Activated CD4-positive, alpha-beta T cell treated with anti-CD3 and anti-CD28 coated beads, Interleukin-2, amount 10 ng/mL, durations not matched to agents 7 days and 5 days (primary cell): ENCODE results near the gene OAS3. TPM values are rescaled to one million over a fixed set of nuclear protein-coding genes. Genes with fewer than 3 reads are reported as not detected.

Source experiments
- CTCF ChIA-PET: fragments of 350-600 bp; sonication (Branson Sonifier 250); formaldehyde crosslinking; loops from one replicate; lab custom pipeline; 2021; ENCODE audit warnings: antibody characterized with exemption; lab: Charles Lee
- POLR2A ChIA-PET: fragments of 350-600 bp; sonication (Branson Sonifier 250); formaldehyde crosslinking; loops from one replicate; lab custom pipeline; 2021; ENCODE audit warnings: antibody characterized with exemption; lab: Charles Lee
- DNase-seq: peaks from one replicate; pipeline ENCODE4 v3.0.0-alpha.2; 2020
- H3K27ac Mint-ChIP-seq: one replicate; pipeline ENCODE4 v1.8.0; 2021; ENCODE audit warnings: mild to moderate bottlenecking, moderate library complexity, mixed read lengths
- H3K27me3 Mint-ChIP-seq: one replicate; pipeline ENCODE4 v1.8.0; 2021; ENCODE audit warnings: mixed read lengths
- H3K36me3 Mint-ChIP-seq: one replicate; pipeline ENCODE4 v1.8.0; 2021; ENCODE audit warnings: low read depth, mixed read lengths
- H3K4me1 Mint-ChIP-seq: one replicate; pipeline ENCODE4 v1.8.0; 2021; ENCODE audit warnings: mixed read lengths
- H3K4me3 Mint-ChIP-seq: one replicate; pipeline ENCODE4 v1.8.0; 2021; ENCODE audit warnings: mild to moderate bottlenecking, moderate library complexity, mixed read lengths
- H3K9me3 Mint-ChIP-seq: one replicate; pipeline ENCODE4 v1.8.0; 2021; ENCODE audit warnings: mixed read lengths
- total RNA-seq, 2 experiments: library from RNA; stranded (reverse); gene quantifications; one replicate each; pipeline ENCODE4 v1.2.3, GENCODE V29; 2021

OAS3 gene
- total RNA-seq: 100 to 1,000 TPM; 202 to 204 TPM

- H3K27me3 Mint-ChIP-seq: no peaks in the 10 kb centered on the region
- peak within 1 kb of the TSS; percentile 80 for H3K4me3 Mint-ChIP-seq
- peaks cover 39% of the 10 kb centered on the region for H3K36me3 Mint-ChIP-seq
- H3K4me1 Mint-ChIP-seq: peaks cover 52% of the 10 kb centered on the region
- ChIA-PET CTCF (interaction anchor here (1.0 to 3.4 kb wide), 7 partner anchors 13 to 55 kb away, joined by 3 to 13 read pairs (median 6); partner anchors contain the start of gene OAS1), POLR2A (interaction anchor here (0.6 to 1.6 kb wide), 5 partner anchors 24 to 1411 kb away, joined by 3 to 14 read pairs (median 4); partner anchors contain the start of genes OAS1 and OAS2)
- no peaks in the 10 kb centered on the region for H3K9me3 Mint-ChIP-seq
- peak within 1 kb of the TSS; percentile 94 for H3K27ac Mint-ChIP-seq
- DNase-seq: peak; percentile 77
Observed at GRCh38 chr12:112937741-112938719, at the start of gene OAS3. Gene OAS3 (plus strand): TSS chr12:112938474. CDS start chr12:112938531, 57 bp downstream.

GRCh38 chr12:112891093-112892024 is 46.9 kb upstream of the OAS3 start:
- H3K4me1 Mint-ChIP-seq: no peaks in the 10 kb centered on the region
- H3K27me3 Mint-ChIP-seq: peaks cover 12% of the 10 kb centered on the region
- DNase-seq: no peak
- CTCF ChIA-PET: no interaction called here
- POLR2A ChIA-PET: no interaction called here
- no peak overlapping the region for H3K4me3 Mint-ChIP-seq
- H3K9me3 Mint-ChIP-seq: no peaks in the 10 kb centered on the region
- no peaks in the 10 kb centered on the region for H3K36me3 Mint-ChIP-seq
- H3K27ac Mint-ChIP-seq: no peak overlapping the region

GRCh38 chr12:112892856-112893255 is 45.4 kb upstream of the OAS3 start:
- no peaks in the 10 kb centered on the region for H3K9me3 Mint-ChIP-seq
- POLR2A ChIA-PET: no interaction called here
- no peaks in the 10 kb centered on the region for H3K4me1 Mint-ChIP-seq
- H3K4me3 Mint-ChIP-seq: no peak overlapping the region
- no peak overlapping the region for H3K27ac Mint-ChIP-seq
- CTCF ChIA-PET: no interaction called here
- H3K27me3 Mint-ChIP-seq: peaks cover 13% of the 10 kb centered on the region
- no peaks in the 10 kb centered on the region for H3K36me3 Mint-ChIP-seq
- DNase-seq: no peak

- Mint-ChIP-seq H3K27ac (no peak overlapping the region), H3K9me3 (no peaks in the 10 kb centered on the region), H3K27me3 (peaks cover 20% of the 10 kb centered on the region), H3K36me3 (no peaks in the 10 kb centered on the region), H3K4me1 (no peaks in the 10 kb centered on the region), H3K4me3 (no peak overlapping the region)
- DNase-seq: no peak
- POLR2A ChIA-PET: no interaction called here
- CTCF ChIA-PET: interaction anchor here (1.1 kb wide), 1 partner anchor 301 kb away, joined by 3 read pairs; no protein-coding TSS in a partner anchor
Observed at GRCh38 chr12:112894128-112894527, 44.1 kb upstream of the OAS3 start.

- ChIA-PET POLR2A (no interaction called here), CTCF (interaction anchor here (1.6 kb wide), 1 partner anchor 8 kb away, joined by 4 read pairs; the partner anchor contains the start of gene OAS1)
- H3K9me3 Mint-ChIP-seq: no peaks in the 10 kb centered on the region
- peaks cover 2% of the 10 kb centered on the region for H3K36me3 Mint-ChIP-seq
- H3K4me1 Mint-ChIP-seq: peaks cover 25% of the 10 kb centered on the region
- H3K4me3 Mint-ChIP-seq: no peak overlapping the region
- no peak for DNase-seq
- no peak overlapping the region for H3K27ac Mint-ChIP-seq
- peaks cover 20% of the 10 kb centered on the region for H3K27me3 Mint-ChIP-seq
Observed at GRCh38 chr12:112898380-112898779, 39.9 kb upstream of the OAS3 start.

GRCh38 chr12:112900298-112901145 is 37.8 kb upstream of the OAS3 start:
- H3K27ac Mint-ChIP-seq: no peak overlapping the region

GRCh38 chr12:112901271-112901670 is 37.0 kb upstream of the OAS3 start:
- peaks cover 48% of the 10 kb centered on the region for H3K4me1 Mint-ChIP-seq
- ChIA-PET POLR2A (no interaction called here), CTCF (interaction anchor here (0.8 to 1.9 kb wide), 4 partner anchors 24 to 92 kb away, joined by 3 to 13 read pairs (median 6); partner anchors contain the start of gene OAS3)
- H3K4me3 Mint-ChIP-seq: no peak overlapping the region
- no peak overlapping the region for H3K27ac Mint-ChIP-seq
- H3K27me3 Mint-ChIP-seq: peaks cover 16% of the 10 kb centered on the region
- H3K9me3 Mint-ChIP-seq: no peaks in the 10 kb centered on the region
- peaks cover 5% of the 10 kb centered on the region for H3K36me3 Mint-ChIP-seq
- DNase-seq: no peak

More at GRCh38 chr12:112900298-112901145, 37.8 kb upstream of the OAS3 start:
- ChIA-PET POLR2A (interaction anchor here (0.6 to 0.7 kb wide), 2 partner anchors 64 to 173 kb away, joined by 4 read pairs; no protein-coding TSS in a partner anchor), CTCF (interaction anchor here (0.6 to 1.9 kb wide), 10 partner anchors 11 to 296 kb away, joined by 3 to 13 read pairs (median 4); partner anchors contain the start of gene OAS3)
- Mint-ChIP-seq H3K4me1 (peaks cover 42% of the 10 kb centered on the region), H3K9me3 (no peaks in the 10 kb centered on the region), H3K27me3 (peaks cover 16% of the 10 kb centered on the region), H3K4me3 (no peak overlapping the region), H3K36me3 (peaks cover 4% of the 10 kb centered on the region)
- peak; percentile 60 for DNase-seq

GRCh38 chr12:112904571-112904970 is 33.7 kb upstream of the OAS3 start:
- H3K4me1 Mint-ChIP-seq: peaks cover 66% of the 10 kb centered on the region
- CTCF ChIA-PET: interaction anchor here (4.4 kb wide), 1 partner anchor 74 kb away, joined by 14 read pairs; the partner anchor contains the start of gene OAS2
- peaks cover 32% of the 10 kb centered on the region for H3K36me3 Mint-ChIP-seq
- no peaks in the 10 kb centered on the region for H3K27me3 Mint-ChIP-seq
- POLR2A ChIA-PET: no interaction called here
- H3K9me3 Mint-ChIP-seq: no peaks in the 10 kb centered on the region
- DNase-seq: no peak
- H3K4me3 Mint-ChIP-seq: no peak overlapping the region
- H3K27ac Mint-ChIP-seq: peak overlapping the region; percentile 72

- Mint-ChIP-seq H3K27ac (peak overlapping the region; percentile 98), H3K27me3 (no peaks in the 10 kb centered on the region), H3K4me3 (peak overlapping the region; percentile 31), H3K36me3 (peaks cover 42% of the 10 kb centered on the region), H3K4me1 (peaks cover 71% of the 10 kb centered on the region), H3K9me3 (peaks cover 3% of the 10 kb centered on the region)
- ChIA-PET POLR2A (interaction anchor here (2.6 to 3.7 kb wide), 2 partner anchors 33 to 73 kb away, joined by 12 to 39 read pairs; partner anchors contain the start of genes OAS2 and OAS3), CTCF (interaction anchor here (4.4 kb wide), 1 partner anchor 73 kb away, joined by 14 read pairs; the partner anchor contains the start of gene OAS2)
- DNase-seq: no peak
Observed at GRCh38 chr12:112905451-112906089, 32.7 kb upstream of the OAS3 start.

GRCh38 chr12:112906712-112907414 is 31.4 kb upstream of the OAS3 start, which contains the start of gene OAS1:
Gene OAS1 (plus strand): TSS chr12:112906962. CDS start chr12:112907040, 78 bp downstream.
- peak within 1 kb of the TSS; percentile 98 for H3K4me3 Mint-ChIP-seq
- POLR2A ChIA-PET: interaction anchor here (0.8 to 3.7 kb wide), 3 partner anchors 30 to 72 kb away, joined by 3 to 39 read pairs (median 12); partner anchors contain the start of genes OAS2 and OAS3
- H3K36me3 Mint-ChIP-seq: peaks cover 55% of the 10 kb centered on the region
- DNase-seq: peak; percentile 75
- peak within 1 kb of the TSS; percentile 98 for H3K27ac Mint-ChIP-seq
- H3K27me3 Mint-ChIP-seq: no peaks in the 10 kb centered on the region
- CTCF ChIA-PET: interaction anchor here (0.7 to 4.4 kb wide), 9 partner anchors 9 to 86 kb away, joined by 3 to 14 read pairs (median 6); partner anchors contain the start of genes OAS2 and OAS3
- H3K9me3 Mint-ChIP-seq: peaks cover 11% of the 10 kb centered on the region
- H3K4me1 Mint-ChIP-seq: peaks cover 75% of the 10 kb centered on the region
